ENCODE results near the gene MKLN1.

The MKLN1 gene

GRCh38 chr7:131327626-131328376 lies at the start of gene MKLN1:
Gene MKLN1, plus strand, starts transcription at chr7:131327876. Its CDS starts 24 bp downstream, at chr7:131327900.
- Mint-ChIP-seq H3K36me3 (ENCODE audit: low read depth) (peaks cover 6% of the 10 kb centered on the region), H3K27ac (peak within 1 kb of the TSS; percentile 98 to 99 (median 98)), H3K4me3 (peak within 1 kb of the TSS; percentile 89 to 96 (median 95)), H3K27me3 (ENCODE audit: low read depth) (no peaks in the 10 kb centered on the region), H3K4me1 (peaks cover 25% of the 10 kb centered on the region), H3K9me3 (no peaks in the 10 kb centered on the region)
- no peak for TF ChIP-seq CTCF (IDR thresholded peaks at IDR 0.05; ENCODE audit: unreplicated experiment in 3 of 3)

GRCh38 chr7:131279044-131279443 lies 48.6 kb upstream of the MKLN1 start:
- Mint-ChIP-seq H3K27me3 (ENCODE audit: low read depth) (no peaks in the 10 kb centered on the region), H3K4me3 (no peak overlapping the region), H3K4me1 (no peaks in the 10 kb centered on the region), H3K36me3 (ENCODE audit: low read depth) (no peaks in the 10 kb centered on the region), H3K27ac (no peak overlapping the region), H3K9me3 (peaks cover 3% of the 10 kb centered on the region)
- TF ChIP-seq CTCF (IDR thresholded peaks at IDR 0.05; ENCODE audit: unreplicated experiment in 3 of 3), result no peak

GRCh38 chr7:131281266-131282048 lies 46.2 kb upstream of the MKLN1 start:
- H3K4me1 Mint-ChIP-seq, result no peaks in the 10 kb centered on the region
- H3K27ac Mint-ChIP-seq, result no peak overlapping the region
- no peak overlapping the region for H3K4me3 Mint-ChIP-seq
- TF ChIP-seq CTCF (IDR thresholded peaks at IDR 0.05; ENCODE audit: unreplicated experiment in 3 of 3), result no peak
- H3K27me3 Mint-ChIP-seq (ENCODE audit: low read depth), result no peaks in the 10 kb centered on the region
- H3K9me3 Mint-ChIP-seq, result peaks cover 3% of the 10 kb centered on the region
- no peaks in the 10 kb centered on the region for H3K36me3 Mint-ChIP-seq (ENCODE audit: low read depth)

- Mint-ChIP-seq H3K4me1 (no peaks in the 10 kb centered on the region), H3K9me3 (peaks cover 2% of the 10 kb centered on the region), H3K27me3 (ENCODE audit: low read depth) (no peaks in the 10 kb centered on the region), H3K36me3 (ENCODE audit: low read depth) (no peaks in the 10 kb centered on the region), H3K27ac (no peak overlapping the region), H3K4me3 (no peak overlapping the region)
- no peak for TF ChIP-seq CTCF (IDR thresholded peaks at IDR 0.05; ENCODE audit: unreplicated experiment in 3 of 3)
Observed at GRCh38 chr7:131284702-131285419, 42.8 kb upstream of the MKLN1 start.

- no peak overlapping the region for H3K27ac Mint-ChIP-seq
- no peaks in the 10 kb centered on the region for H3K27me3 Mint-ChIP-seq (ENCODE audit: low read depth)
- no peaks in the 10 kb centered on the region for H3K36me3 Mint-ChIP-seq (ENCODE audit: low read depth)
- no peaks in the 10 kb centered on the region for H3K4me1 Mint-ChIP-seq
- H3K4me3 Mint-ChIP-seq, result no peak overlapping the region
- H3K9me3 Mint-ChIP-seq, result peaks cover 2% of the 10 kb centered on the region
- no peak for TF ChIP-seq CTCF (IDR thresholded peaks at IDR 0.05; ENCODE audit: unreplicated experiment in 3 of 3)
Observed at GRCh38 chr7:131285556-131285955, 42.1 kb upstream of the MKLN1 start.
